Astrocyte (in vitro differentiated cells and primary cell): ENCODE results near the gene SUPT4H1. TPM values are rescaled to one million over a fixed set of nuclear protein-coding genes. Genes with fewer than 3 reads are reported as not detected.

ENCODE experiments used
- DNase-seq: peaks from one replicate; pipeline ENCODE4 v3.0.0-alpha.2; 2010; ENCODE audit warnings: low read depth
- FAIRE-seq: peaks from 2 replicates; lab custom pipeline; 2011; peaks lifted over from hg19 to GRCh38; lab: Jason Lieb, UNC
- H2AFZ ChIP-seq: 2 replicates; pipeline ENCODE4 v1.6.0; 2012; ENCODE audit warnings: low read depth, low read length, inconsistent platforms
- H3K27ac ChIP-seq: 2 replicates; pipeline ENCODE4 v1.5.1; 2011; ENCODE audit warnings: low read depth, low read length, inconsistent platforms
- H3K27me3 ChIP-seq: 2 replicates; pipeline ENCODE4 v1.6.0; 2011; ENCODE audit warnings: low read length, inconsistent platforms; ENCODE audit not compliant: insufficient read depth
- H3K36me3 ChIP-seq: 2 replicates; pipeline ENCODE4 v1.5.1; 2011; ENCODE audit warnings: low read length, inconsistent platforms; ENCODE audit not compliant: insufficient read depth
- H3K4me1 ChIP-seq: 2 replicates; pipeline ENCODE4 v1.5.1; 2011; ENCODE audit warnings: low read length, inconsistent platforms; ENCODE audit not compliant: insufficient read depth
- H3K4me2 ChIP-seq: 2 replicates; pipeline ENCODE4 v1.6.0; 2012; ENCODE audit warnings: low read length, inconsistent platforms
- H3K4me3 ChIP-seq: 2 replicates; pipeline ENCODE4 v1.5.1; 2011; ENCODE audit warnings: low read depth, mild to moderate bottlenecking, low read length, inconsistent platforms; ENCODE audit not compliant: insufficient read depth
- H3K79me2 ChIP-seq: 2 replicates; pipeline ENCODE4 v1.6.0; 2012; ENCODE audit warnings: mild to moderate bottlenecking, low read length, inconsistent platforms; ENCODE audit not compliant: insufficient read depth
- H3K9ac ChIP-seq: 2 replicates; pipeline ENCODE4 v1.6.0; 2012; ENCODE audit warnings: mild to moderate bottlenecking, low read length, inconsistent platforms
- H3K9me3 ChIP-seq: 2 replicates; pipeline ENCODE4 v1.5.1; 2012; ENCODE audit warnings: low read depth, mild to moderate bottlenecking, low read length, inconsistent platforms; ENCODE audit not compliant: insufficient read depth
- H4K20me1 ChIP-seq: 2 replicates; pipeline ENCODE4 v1.6.0; 2012; ENCODE audit warnings: low read length, inconsistent platforms; ENCODE audit not compliant: insufficient read depth
- H3K27ac Mint-ChIP-seq: one replicate; pipeline ENCODE4 v1.8.0; 2021; ENCODE audit warnings: mild to moderate bottlenecking, mixed read lengths; ENCODE audit not compliant: unreplicated experiment
- H3K27me3 Mint-ChIP-seq: one replicate; pipeline ENCODE4 v1.8.0; 2021; ENCODE audit warnings: low read depth, mixed read lengths; ENCODE audit not compliant: unreplicated experiment
- H3K36me3 Mint-ChIP-seq: one replicate; pipeline ENCODE4 v1.8.0; 2021; ENCODE audit warnings: low read depth, mixed read lengths; ENCODE audit not compliant: unreplicated experiment
- H3K4me1 Mint-ChIP-seq: one replicate; pipeline ENCODE4 v1.8.0; 2021; ENCODE audit warnings: low read depth, mixed read lengths; ENCODE audit not compliant: unreplicated experiment
- H3K4me3 Mint-ChIP-seq: one replicate; pipeline ENCODE4 v1.8.0; 2021; ENCODE audit warnings: mild to moderate bottlenecking, moderate library complexity, mixed read lengths; ENCODE audit not compliant: unreplicated experiment
- H3K9me3 Mint-ChIP-seq: one replicate; pipeline ENCODE4 v1.8.0; 2021; ENCODE audit warnings: mild to moderate bottlenecking, mixed read lengths; ENCODE audit not compliant: unreplicated experiment
- CTCF ChIP-seq: IDR thresholded peaks from 2 replicates; pipeline ENCODE4 v1.5.1; 2011; ENCODE audit warnings: low read depth, mild to moderate bottlenecking, inconsistent platforms, low read length, moderate library complexity; ENCODE audit not compliant: insufficient read depth
- EZH2 ChIP-seq: IDR thresholded peaks from 2 replicates; pipeline ENCODE4 v1.6.1; 2012; ENCODE audit warnings: mild to moderate bottlenecking, low read length, inconsistent platforms; ENCODE audit not compliant: insufficient read depth
- total RNA-seq: library from RNA; stranded (reverse); gene quantifications from 2 replicates; pipeline ENCODE4 v1.2.1, GENCODE V29; 2021

The SUPT4H1 gene
- total RNA-seq, 1 donor from 2014 or later, result 108 TPM

DNA sequence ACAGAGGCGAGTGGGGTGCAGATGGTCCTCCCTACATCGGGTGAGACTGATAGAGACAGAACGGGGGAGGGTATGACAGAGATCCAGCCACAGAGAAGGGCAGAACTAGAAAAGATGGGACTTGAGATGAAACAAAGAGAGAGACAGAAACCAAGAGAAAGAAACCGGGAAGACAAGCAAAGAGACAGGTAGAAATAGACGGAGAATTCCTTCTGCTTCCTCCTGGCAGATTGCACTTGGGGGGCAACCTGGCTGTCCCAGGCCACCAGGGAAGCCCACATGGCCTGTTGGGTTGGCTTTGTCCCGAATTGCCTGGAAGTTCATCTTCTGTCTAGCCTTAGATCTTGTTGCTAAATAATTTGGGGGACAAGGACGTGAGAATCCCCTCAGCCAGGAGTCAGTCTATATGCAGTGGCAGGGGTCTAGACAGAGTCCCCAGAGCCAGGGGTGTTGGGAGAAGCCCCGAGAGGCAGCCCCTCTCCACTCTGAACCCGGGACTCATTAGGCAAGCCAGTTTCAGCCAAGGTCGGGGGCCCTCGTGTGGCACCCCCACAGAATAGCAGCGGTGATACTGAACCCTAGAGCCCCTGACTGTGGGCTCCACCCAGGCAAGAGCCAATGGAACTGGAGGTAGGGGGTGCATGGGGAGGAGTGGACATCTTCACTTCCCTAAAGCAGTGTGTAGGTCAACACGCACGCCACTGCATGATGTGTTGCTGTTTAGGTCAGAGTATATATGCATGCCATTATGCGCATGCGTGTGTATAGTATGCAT, 22.8 kb downstream of the SUPT4H1 start:
- Histone ChIP-seq H3K36me3 (no peaks in the 10 kb centered on the region), H3K79me2 (no peaks in the 10 kb centered on the region), H3K9ac (no peak overlapping the region), H3K27ac (no peak overlapping the region), H4K20me1 (no peaks in the 10 kb centered on the region), H3K4me2 (peak overlapping the region; percentile 72), H3K4me1 (peaks cover 14% of the 10 kb centered on the region), H3K27me3 (peaks cover 18% of the 10 kb centered on the region), H3K9me3 (no peaks in the 10 kb centered on the region), H2AFZ (peak overlapping the region; percentile 56), H3K4me3 (no peak overlapping the region)
- TF ChIP-seq CTCF, result no peak
- no peak for TF ChIP-seq EZH2
- peaks cover 3% of the 10 kb centered on the region for H3K4me1 Mint-ChIP-seq
- H3K4me3 Mint-ChIP-seq, result no peak overlapping the region
- H3K9me3 Mint-ChIP-seq, result no peaks in the 10 kb centered on the region
- peaks cover 25% of the 10 kb centered on the region for H3K27me3 Mint-ChIP-seq
- DNase-seq, result no peak
- no peak for FAIRE-seq
- H3K27ac Mint-ChIP-seq, result no peak overlapping the region
- no peaks in the 10 kb centered on the region for H3K36me3 Mint-ChIP-seq

DNA sequence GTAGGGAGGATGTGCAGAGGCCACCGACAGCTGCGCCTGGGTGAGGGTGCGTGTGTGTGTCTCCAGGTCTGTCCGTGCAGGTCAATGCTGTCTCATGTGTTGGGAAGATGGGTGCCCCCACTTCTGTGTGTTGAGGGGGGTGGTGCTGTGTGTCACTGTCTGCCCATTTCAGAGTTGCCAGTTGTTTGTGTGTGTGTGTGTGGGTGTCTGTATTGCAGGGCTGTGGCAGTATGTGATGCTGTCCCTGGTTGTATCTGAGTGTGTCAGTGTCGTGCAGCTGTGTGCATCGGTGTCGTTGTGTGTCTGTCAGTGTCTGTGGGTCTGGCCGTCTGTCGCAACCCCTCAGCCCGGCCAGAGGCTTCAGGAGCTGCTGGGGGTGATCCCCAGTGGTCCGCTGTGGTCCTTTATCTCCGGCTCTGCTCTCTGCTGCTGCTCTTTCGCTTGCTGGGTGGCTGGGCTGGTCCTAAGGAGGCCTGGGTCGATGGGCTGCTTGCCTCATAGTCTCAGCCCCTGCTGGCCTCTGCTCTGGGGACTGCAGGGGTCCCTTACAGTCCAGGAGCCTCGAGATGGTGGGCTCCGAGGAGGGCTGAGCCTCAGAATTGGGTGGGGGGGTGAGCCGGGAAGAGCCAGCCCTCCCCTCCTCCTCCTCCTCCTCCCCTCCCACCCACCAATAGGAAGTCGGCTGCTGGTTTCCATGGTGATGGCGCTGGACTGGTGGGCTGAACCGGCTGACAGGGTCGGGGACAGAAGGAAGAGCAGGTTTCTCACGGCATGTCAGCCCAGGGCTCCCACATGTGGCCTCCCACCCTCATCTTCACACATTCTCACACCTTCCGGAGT, 23.6 kb downstream of the SUPT4H1 start, which contains the start of gene TSPOAP1:
TSS of gene TSPOAP1 (minus strand) at position 601 of the 840 bp plus-strand sequence. CDS start 875 bp downstream, outside the sequence.
- peaks cover 3% of the 10 kb centered on the region for H3K4me1 Mint-ChIP-seq
- FAIRE-seq, result no peak
- TF ChIP-seq EZH2 (peak; percentile 17), CTCF (no peak)
- H3K4me3 Mint-ChIP-seq, result no peak within 1 kb of the TSS
- H3K9me3 Mint-ChIP-seq, result no peaks in the 10 kb centered on the region
- Histone ChIP-seq H3K36me3 (no peaks in the 10 kb centered on the region), H4K20me1 (no peaks in the 10 kb centered on the region), H3K27me3 (peaks cover 18% of the 10 kb centered on the region), H3K27ac (no peak within 1 kb of the TSS), H3K4me2 (peak within 1 kb of the TSS; percentile 72), H3K9ac (no peak within 1 kb of the TSS), H3K4me3 (no peak within 1 kb of the TSS), H2AFZ (peak within 1 kb of the TSS; percentile 56), H3K9me3 (no peaks in the 10 kb centered on the region), H3K4me1 (peaks cover 18% of the 10 kb centered on the region), H3K79me2 (no peaks in the 10 kb centered on the region)
- DNase-seq, result no peak
- H3K27ac Mint-ChIP-seq, result no peak within 1 kb of the TSS
- no peaks in the 10 kb centered on the region for H3K36me3 Mint-ChIP-seq
- peaks cover 31% of the 10 kb centered on the region for H3K27me3 Mint-ChIP-seq
